Measurements from ENCODE around the gene CRB2.

- TF ChIP-seq, protein P1, sequence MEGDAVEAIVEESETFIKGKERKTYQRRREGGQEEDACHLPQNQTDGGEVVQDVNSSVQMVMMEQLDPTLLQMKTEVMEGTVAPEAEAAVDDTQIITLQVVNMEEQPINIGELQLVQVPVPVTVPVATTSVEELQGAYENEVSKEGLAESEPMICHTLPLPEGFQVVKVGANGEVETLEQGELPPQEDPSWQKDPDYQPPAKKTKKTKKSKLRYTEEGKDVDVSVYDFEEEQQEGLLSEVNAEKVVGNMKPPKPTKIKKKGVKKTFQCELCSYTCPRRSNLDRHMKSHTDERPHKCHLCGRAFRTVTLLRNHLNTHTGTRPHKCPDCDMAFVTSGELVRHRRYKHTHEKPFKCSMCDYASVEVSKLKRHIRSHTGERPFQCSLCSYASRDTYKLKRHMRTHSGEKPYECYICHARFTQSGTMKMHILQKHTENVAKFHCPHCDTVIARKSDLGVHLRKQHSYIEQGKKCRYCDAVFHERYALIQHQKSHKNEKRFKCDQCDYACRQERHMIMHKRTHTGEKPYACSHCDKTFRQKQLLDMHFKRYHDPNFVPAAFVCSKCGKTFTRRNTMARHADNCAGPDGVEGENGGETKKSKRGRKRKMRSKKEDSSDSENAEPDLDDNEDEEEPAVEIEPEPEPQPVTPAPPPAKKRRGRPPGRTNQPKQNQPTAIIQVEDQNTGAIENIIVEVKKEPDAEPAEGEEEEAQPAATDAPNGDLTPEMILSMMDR (conservative IDR thresholded peaks at IDR 0.05), result peak; percentile 83
- TF ChIP-seq ZFX (IDR thresholded peaks at IDR 0.05), result no peak
Observed at GRCh38 chr9:123399803-123400378, 43.9 kb downstream of the CRB2 start.

Measured in C4-2B (cell line).